IPS-15b (cell line): ENCODE data around the gene MYLIP.
"Not testable (repeated sequence)": the region's sequence is repeated elsewhere in the genome, so short reads cannot be mapped to it uniquely, and the experiment has no call there.

ENCODE experiments used
- H3K27me3 ChIP-seq: one replicate; pipeline ENCODE4 v1.6.1; 2013; ENCODE audit warnings: low read length; ENCODE audit not compliant: control insufficient read depth, insufficient read depth
- H3K36me3 ChIP-seq: one replicate; pipeline ENCODE4 v1.6.1; 2013; ENCODE audit warnings: low read length; ENCODE audit not compliant: control insufficient read depth, insufficient read depth
- H3K4me1 ChIP-seq: one replicate; pipeline ENCODE4 v1.6.1; 2013; ENCODE audit warnings: mild to moderate bottlenecking, low read length; ENCODE audit not compliant: control insufficient read depth, insufficient read depth
- H3K4me3 ChIP-seq: one replicate; pipeline ENCODE4 v1.5.1; 2013; ENCODE audit warnings: low read depth, low read length
- H3K9ac ChIP-seq: one replicate; pipeline ENCODE4 v1.6.1; 2013; ENCODE audit warnings: low read depth, mild to moderate bottlenecking, low read length
- H3K9me3 ChIP-seq: one replicate; pipeline ENCODE4 v1.6.1; 2013; ENCODE audit warnings: mild to moderate bottlenecking, low read length; ENCODE audit not compliant: control insufficient read depth, insufficient read depth

Gene MYLIP

DNA sequence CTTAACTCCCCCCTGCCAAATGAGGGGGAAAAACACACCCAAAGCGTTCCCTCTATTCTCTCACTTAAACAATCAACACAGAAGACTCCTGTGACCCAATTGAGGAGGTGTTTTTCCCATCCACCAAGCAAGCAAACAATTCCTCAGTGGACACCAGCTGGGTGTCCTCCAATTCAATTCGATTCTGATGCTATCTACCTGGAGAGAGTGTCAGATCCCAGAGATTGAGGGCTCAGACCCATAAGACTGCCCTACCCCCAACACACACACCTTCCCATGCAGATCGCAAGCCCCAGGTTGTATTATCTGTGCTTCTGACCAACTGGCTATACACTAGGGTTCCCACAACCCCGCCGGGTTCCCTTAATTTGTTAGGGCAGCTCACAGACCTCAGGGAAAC is 36.8 kb downstream of the MYLIP start:
- Histone ChIP-seq H3K27me3 (no peaks in the 10 kb centered on the region), H3K9me3 (no peaks in the 10 kb centered on the region), H3K36me3 (no peaks in the 10 kb centered on the region), H3K4me3 (no peak overlapping the region), H3K9ac (no peak overlapping the region), H3K4me1 (no peaks in the 10 kb centered on the region)

DNA sequence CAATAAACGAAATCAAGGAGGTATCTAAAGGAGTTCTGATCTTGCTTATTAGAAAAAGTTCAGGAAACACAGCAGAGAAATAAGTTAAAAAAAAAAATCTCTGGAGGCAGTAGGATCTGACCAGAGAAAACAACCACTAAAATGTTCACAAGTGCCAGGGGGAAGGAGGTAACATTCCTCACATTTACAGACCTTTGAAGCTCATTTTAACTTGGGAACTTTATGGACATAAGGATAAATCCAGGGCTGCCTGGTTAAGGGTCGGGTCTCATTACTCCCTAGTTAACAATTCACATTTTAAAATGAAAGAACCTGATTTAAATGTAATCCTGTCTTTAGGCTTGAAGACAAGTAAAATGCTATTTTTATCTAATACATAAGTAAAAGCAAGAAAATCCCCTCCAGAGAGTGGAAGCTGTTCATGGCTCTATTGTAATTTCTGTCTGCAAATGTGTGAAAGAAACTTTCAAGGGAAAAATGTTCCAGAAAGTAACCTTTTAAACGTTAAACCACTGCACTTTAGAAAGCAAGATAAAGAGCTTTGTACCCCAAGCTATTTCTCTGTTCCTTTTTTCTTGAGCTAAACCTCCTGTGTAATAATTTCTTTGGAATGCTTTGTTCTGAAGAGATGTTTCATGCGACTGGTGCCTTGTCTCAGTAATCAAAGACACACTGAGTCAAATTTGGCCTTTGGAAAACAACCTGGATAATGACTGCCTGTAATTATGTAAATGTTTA is 38.2 kb downstream of the MYLIP start:
- no peak overlapping the region for H3K9ac ChIP-seq
- no peaks in the 10 kb centered on the region for H3K36me3 ChIP-seq
- H3K9me3 ChIP-seq: no peaks in the 10 kb centered on the region
- no peaks in the 10 kb centered on the region for H3K27me3 ChIP-seq
- no peak overlapping the region for H3K4me3 ChIP-seq
- H3K4me1 ChIP-seq: no peaks in the 10 kb centered on the region

DNA sequence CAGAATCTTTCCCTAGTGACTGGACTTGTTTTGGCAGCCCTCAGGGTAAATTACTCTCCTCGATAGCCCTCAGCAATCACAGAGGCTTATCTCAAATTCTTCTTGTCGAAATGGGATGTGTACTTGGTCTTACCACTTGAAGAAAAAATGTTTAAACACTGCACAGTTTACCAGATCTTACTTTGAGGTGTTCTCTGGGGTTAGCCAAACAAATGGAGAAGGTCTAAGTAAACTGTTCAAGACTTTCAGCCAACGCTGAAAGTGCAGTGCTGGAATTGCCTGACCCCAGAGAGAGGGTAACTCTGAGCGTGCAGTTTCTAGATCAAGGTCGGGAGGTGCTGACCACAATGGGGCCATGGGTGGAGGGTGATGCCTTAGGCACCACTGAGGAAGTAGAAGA is 39.2 kb downstream of the MYLIP start:
- Histone ChIP-seq H3K9me3 (no peaks in the 10 kb centered on the region), H3K36me3 (no peaks in the 10 kb centered on the region), H3K4me3 (no peak overlapping the region), H3K27me3 (no peaks in the 10 kb centered on the region), H3K4me1 (no peaks in the 10 kb centered on the region), H3K9ac (no peak overlapping the region)

DNA sequence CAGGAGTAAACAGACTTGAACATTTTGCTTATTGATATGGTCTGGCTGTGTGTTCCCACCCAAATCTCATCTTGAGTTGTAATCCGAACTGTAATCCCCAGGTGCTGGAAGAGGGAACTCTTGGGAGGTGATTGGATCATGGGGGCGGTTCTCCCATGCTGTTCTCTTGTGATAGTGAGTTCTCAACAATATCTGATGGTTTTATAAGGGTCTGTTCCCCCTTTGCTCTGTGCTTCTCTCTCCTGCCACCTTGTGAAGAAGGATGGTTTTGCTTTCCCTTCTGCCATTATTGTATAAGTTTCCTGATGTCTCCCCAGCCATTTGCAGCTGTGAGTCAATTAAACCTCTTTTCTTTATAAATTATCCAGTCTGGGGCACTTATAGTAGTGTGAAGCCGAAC is 40.0 kb downstream of the MYLIP start:
- Histone ChIP-seq H3K4me1 (no peaks in the 10 kb centered on the region), H3K9me3 (no peaks in the 10 kb centered on the region), H3K9ac (no peak overlapping the region), H3K27me3 (no peaks in the 10 kb centered on the region), H3K4me3 (no peak overlapping the region), H3K36me3 (no peaks in the 10 kb centered on the region)

DNA sequence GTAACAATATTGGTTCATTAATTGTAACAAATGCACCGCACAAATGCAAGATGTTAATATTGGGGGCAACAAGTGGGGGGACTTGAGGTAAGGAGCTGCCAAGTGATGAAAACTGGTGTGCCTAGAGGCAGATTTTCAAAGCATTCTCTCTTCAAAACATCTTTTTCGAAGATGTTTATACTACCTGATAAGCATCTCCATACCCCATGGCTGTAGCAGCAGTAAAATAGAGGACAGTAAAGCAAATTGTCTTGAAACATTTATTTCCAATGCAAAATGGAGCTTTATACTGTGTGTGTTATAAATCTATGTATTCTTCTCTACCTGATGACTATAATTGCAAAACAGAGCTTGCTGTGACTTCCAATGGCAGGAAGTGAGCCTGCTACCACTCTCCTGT is 42.5 kb downstream of the MYLIP start:
- Histone ChIP-seq H3K9me3 (no peaks in the 10 kb centered on the region), H3K27me3 (no peaks in the 10 kb centered on the region)

DNA sequence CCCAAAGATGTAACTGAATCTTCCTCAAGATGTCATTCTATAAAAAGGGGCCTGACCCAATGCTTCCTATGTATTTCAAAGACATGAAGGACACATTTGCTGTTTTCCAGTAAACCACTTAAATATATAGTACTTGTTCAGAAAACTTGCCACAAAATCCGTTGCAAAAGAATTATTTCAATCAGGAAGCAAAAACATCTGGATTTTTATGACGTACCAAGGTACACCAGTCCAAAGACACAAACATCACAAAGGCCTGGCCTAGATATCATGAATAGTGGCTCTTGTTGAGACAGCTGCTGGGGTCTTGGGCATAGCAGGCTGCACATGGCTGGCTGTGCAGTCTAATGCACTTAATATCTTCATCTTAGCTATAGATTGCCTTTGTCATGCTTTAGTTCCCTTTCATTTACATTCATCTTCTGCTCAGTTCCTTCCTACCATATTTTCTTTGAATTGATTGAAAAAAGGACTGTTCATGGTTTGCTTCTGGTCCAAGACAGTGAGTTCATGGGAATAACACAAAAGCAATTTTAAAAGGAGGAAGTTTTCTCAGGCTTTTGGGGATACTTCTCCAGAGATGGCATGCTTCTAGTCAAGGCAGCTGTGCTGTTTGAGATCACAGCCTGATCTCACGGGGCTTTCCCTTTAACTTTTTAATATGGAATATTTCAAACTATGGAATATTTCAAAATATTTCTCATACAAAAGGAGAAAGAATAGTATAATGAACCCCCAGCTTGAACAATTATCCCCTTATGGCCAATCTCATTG is 44.5 kb downstream of the MYLIP start:
- Histone ChIP-seq H3K4me3 (no peak overlapping the region), H3K36me3 (no peaks in the 10 kb centered on the region), H3K4me1 (peaks cover 6% of the 10 kb centered on the region), H3K9ac (no peak overlapping the region), H3K27me3 (no peaks in the 10 kb centered on the region), H3K9me3 (no peaks in the 10 kb centered on the region)

More for the DNA sequence above, 42.5 kb downstream of the MYLIP start:
- Histone ChIP-seq H3K4me1 (peaks cover 6% of the 10 kb centered on the region), H3K4me3 (no peak overlapping the region), H3K36me3 (no peaks in the 10 kb centered on the region), H3K9ac (no peak overlapping the region)

DNA sequence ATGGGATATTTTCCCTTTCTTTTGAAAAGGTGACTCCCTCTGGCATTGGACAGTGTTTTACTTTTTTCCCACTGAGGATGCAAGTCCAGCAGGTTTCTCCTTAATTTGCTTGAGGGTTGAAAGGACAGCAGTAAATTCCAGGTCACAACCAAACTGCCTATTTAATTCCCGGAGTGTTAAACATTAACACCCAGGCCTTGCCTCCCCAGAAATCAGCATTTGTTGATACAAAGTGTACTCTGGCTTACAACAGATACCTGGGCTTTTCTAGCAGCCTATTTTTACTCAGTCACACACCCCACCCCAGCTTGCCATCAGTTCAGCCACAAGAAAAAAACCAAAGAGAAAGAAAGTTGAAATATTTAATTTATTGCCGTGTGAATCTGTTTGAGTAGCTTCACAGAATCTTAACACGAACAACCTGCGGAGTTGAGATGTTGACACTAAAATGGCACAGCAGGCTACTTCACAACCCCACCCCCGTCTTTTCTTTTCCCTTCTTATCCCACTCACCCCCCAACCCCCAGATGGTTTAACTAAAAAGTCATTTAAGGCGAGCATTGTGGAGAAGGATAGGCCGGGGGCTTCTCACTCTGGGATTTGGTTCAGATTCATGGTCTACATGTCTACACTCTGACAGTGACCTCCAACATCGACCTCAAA is 45.7 kb downstream of the MYLIP start:
- H3K4me1 ChIP-seq: peaks cover 6% of the 10 kb centered on the region
- H3K9ac ChIP-seq: no peak overlapping the region
- H3K36me3 ChIP-seq: no peaks in the 10 kb centered on the region
- H3K4me3 ChIP-seq: no peak overlapping the region
- no peaks in the 10 kb centered on the region for H3K27me3 ChIP-seq
- no peaks in the 10 kb centered on the region for H3K9me3 ChIP-seq

DNA sequence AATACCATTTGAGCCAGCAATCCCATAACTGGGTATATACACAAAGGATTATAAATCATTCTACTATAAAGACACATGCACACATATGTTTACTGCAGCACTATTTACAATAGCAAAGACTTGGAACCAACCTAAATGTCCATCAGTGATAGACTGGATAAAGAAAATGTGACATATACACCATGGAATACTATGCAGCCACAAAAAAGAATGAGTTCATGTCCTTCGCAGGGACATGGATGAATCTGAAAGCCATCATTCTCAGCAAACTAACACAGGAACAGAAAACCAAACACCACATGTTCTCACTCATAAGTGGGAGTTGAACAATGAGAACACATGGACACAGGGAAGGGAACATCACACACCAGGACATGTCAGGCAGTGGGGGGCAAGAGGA is 47.7 kb downstream of the MYLIP start:
- not testable (repeated sequence) for H3K4me3 ChIP-seq, H3K9me3 ChIP-seq, H3K27me3 ChIP-seq, H3K9ac ChIP-seq, H3K36me3 ChIP-seq, H3K4me1 ChIP-seq

DNA sequence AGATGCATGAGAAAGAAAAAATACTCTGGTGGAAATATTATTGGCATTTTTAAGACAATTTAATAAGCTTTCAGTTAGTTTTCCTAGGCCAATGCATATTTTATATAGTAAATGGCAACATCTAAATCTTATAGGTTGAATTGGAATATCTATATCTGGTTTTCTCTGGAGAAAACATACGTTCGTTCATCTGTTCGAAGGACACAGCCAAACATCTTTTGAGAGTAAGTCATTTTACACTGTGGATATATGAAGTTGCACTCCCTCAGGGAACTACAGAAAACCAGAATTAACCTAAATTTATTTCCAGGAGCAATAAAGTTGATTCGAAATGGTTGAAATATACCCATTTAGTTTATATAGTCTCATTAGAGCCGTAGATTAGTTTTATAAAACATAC is 49.0 kb downstream of the MYLIP start:
- no peak overlapping the region for H3K9ac ChIP-seq
- H3K27me3 ChIP-seq: no peaks in the 10 kb centered on the region
- H3K9me3 ChIP-seq: no peaks in the 10 kb centered on the region
- peaks cover 6% of the 10 kb centered on the region for H3K4me1 ChIP-seq
- H3K36me3 ChIP-seq: no peaks in the 10 kb centered on the region
- H3K4me3 ChIP-seq: no peak overlapping the region

DNA sequence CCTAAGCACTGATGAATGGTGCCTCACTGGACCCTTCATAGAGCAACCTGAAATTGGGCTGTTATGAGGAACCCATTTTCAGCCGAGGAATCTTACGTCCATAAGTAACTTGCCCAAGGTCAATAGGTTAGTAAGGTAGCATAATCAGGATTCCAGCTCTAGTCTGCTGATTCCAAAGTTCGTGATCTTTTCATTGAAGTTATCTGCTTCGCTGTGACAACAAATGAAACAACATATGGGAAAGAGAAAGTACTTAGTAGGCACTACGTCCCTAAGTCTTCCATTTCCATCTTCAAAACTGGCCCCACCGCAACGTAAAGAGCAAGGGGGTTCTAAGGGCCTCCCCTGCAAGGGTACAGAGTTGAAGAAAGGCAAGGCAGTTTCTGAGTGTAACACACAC is 49.5 kb downstream of the MYLIP start:
- Histone ChIP-seq H3K9ac (no peak overlapping the region), H3K4me1 (peaks cover 6% of the 10 kb centered on the region), H3K27me3 (no peaks in the 10 kb centered on the region), H3K4me3 (no peak overlapping the region), H3K36me3 (no peaks in the 10 kb centered on the region), H3K9me3 (no peaks in the 10 kb centered on the region)

DNA sequence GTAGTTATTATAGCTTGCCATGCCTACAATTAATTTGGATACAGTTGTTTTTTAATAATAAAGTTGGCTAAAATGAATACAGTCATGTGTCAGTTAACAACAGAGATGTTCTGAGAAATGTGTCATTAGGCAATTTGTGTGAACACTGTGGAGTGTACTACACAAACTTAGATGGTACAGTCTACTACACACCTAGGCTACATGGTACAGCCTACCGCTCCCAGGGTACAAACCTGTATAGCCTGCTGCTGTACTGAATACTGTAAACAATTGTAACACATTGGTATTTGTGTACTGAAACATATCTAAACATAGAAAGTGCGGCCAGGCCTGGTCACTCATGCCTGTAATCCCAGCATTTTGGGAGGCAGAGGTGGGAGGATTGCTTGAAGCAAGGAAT is 50.2 kb downstream of the MYLIP start:
- Histone ChIP-seq H3K9me3 (no peaks in the 10 kb centered on the region), H3K36me3 (no peaks in the 10 kb centered on the region), H3K4me3 (no peak overlapping the region), H3K9ac (no peak overlapping the region), H3K4me1 (peaks cover 6% of the 10 kb centered on the region), H3K27me3 (no peaks in the 10 kb centered on the region)

DNA sequence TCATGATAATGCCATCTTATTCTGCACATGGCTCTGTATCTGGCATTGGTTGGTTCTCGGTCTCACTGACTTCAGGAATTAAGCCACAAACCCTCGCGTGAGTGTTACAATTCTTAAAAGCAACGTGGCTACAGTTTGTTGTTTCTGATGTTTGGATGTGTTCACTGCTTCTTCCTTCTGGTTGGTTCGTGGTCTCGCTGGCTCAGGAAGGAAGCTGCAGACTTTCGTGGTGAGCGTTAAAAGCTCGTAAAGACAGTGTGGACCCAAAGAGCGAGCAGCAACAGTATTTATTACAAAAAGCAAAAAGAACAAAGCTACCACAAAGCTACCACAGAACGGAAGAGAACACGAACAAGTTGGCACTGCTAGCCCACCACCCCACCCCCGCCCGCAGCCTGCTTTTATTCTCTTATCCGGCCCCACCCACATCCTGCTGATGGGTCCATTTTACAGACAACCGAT is 51.1 kb downstream of the MYLIP start:
- Histone ChIP-seq H3K4me1 (no peaks in the 10 kb centered on the region), H3K9me3 (no peaks in the 10 kb centered on the region), H3K4me3 (no peak overlapping the region), H3K36me3 (no peaks in the 10 kb centered on the region), H3K9ac (no peak overlapping the region), H3K27me3 (no peaks in the 10 kb centered on the region)
